CD4-positive, alpha-beta T cell (primary cell): ENCODE results near the gene LMBRD1. TPM values are rescaled to one million over a fixed set of nuclear protein-coding genes. Genes with fewer than 3 reads are reported as not detected.

Experiments used
- ATAC-seq: fragments of 200-7000 bp; cut with Tn5 transposase; one replicate; pipeline ENCODE4 v1.10.0; 2022; ENCODE audit warnings: mild to moderate bottlenecking; ENCODE audit not compliant: poor library complexity
- CTCF ChIA-PET: fragments of 350-600 bp; sonication (Branson Sonifier 250); formaldehyde crosslinking; loops from one replicate; lab custom pipeline; 2021; ENCODE audit warnings: antibody characterized with exemption, inconsistent platforms; lab: Charles Lee
- POLR2A ChIA-PET: fragments of 350-600 bp; sonication (Branson Sonifier 250); formaldehyde crosslinking; loops from one replicate; lab custom pipeline; 2021; ENCODE audit warnings: antibody characterized with exemption, inconsistent platforms; lab: Charles Lee
- DNase-seq, 14 experiments: peaks; one replicate each; pipeline ENCODE4 v3.0.0-alpha.2; 2013 to 2020; ENCODE audit warnings: mixed read lengths in 2 of 14
- H3K27ac ChIP-seq, 2 donors: one replicate each; pipeline versions ENCODE4 v1.5.1 to v1.7.0; 2013; ENCODE audit warnings: low read length in 2 of 2, low read depth in 1 of 2, mild to moderate bottlenecking in 1 of 2
- H3K27me3 ChIP-seq, 2 experiments: 1 replicate in 1 of 2; 2 replicates in 1 of 2; pipeline versions ENCODE4 v1.6.1 to v1.7.0; 2013; ENCODE audit warnings: low read length in 2 of 2, control low read depth in 1 of 2, mild to moderate bottlenecking in 1 of 2, moderate library complexity in 1 of 2; ENCODE audit not compliant: insufficient read depth in 2 of 2, control insufficient read depth in 1 of 2
- H3K36me3 ChIP-seq: one replicate; pipeline ENCODE4 v1.6.1; 2013; ENCODE audit warnings: low read length, control low read depth; ENCODE audit not compliant: insufficient read depth
- H3K4me1 ChIP-seq: one replicate; pipeline ENCODE4 v1.6.1; 2013; ENCODE audit warnings: low read length, control low read depth; ENCODE audit not compliant: insufficient read depth
- H3K4me3 ChIP-seq: one replicate; pipeline ENCODE4 v1.5.1; 2013; ENCODE audit warnings: mild to moderate bottlenecking, low read length, moderate library complexity
- H3K9me3 ChIP-seq, 2 experiments: 1 replicate in 1 of 2; 2 replicates in 1 of 2; pipeline versions ENCODE4 v1.6.1 to v1.7.0; 2013; ENCODE audit warnings: low read length in 2 of 2, mild to moderate bottlenecking in 2 of 2, control low read depth in 1 of 2, moderate library complexity in 1 of 2; ENCODE audit not compliant: control insufficient read depth in 1 of 2, insufficient read depth in 1 of 2
- H3K27ac Mint-ChIP-seq: one replicate; pipeline ENCODE4 v1.8.0; 2020; ENCODE audit warnings: mixed read lengths
- H3K27me3 Mint-ChIP-seq: one replicate; pipeline ENCODE4 v1.8.0; 2021; ENCODE audit warnings: mixed read lengths
- H3K36me3 Mint-ChIP-seq: one replicate; pipeline ENCODE4 v1.8.0; 2021; ENCODE audit warnings: low read depth, mixed read lengths
- H3K4me1 Mint-ChIP-seq: one replicate; pipeline ENCODE4 v1.8.0; 2021; ENCODE audit warnings: low read depth, mixed read lengths
- H3K4me3 Mint-ChIP-seq: one replicate; pipeline ENCODE4 v1.8.0; 2020; ENCODE audit warnings: mild to moderate bottlenecking, mixed read lengths
- H3K9me3 Mint-ChIP-seq: one replicate; pipeline ENCODE4 v1.8.0; 2020; ENCODE audit warnings: mixed read lengths
- CTCF ChIP-seq: fragments of 200-600 bp; IDR thresholded peaks from one replicate; pipeline ENCODE4 v1.8.0; 2022; ENCODE audit warnings: antibody characterized with exemption, mild to moderate bottlenecking
- intact Hi-C, 2 experiments: fragments of 100-400 bp; cut with DNase I in 1 of 2; cut with micrococcal nuclease in 1 of 2; formaldehyde crosslinking; loops; one replicate each; pipeline versions ENCODE4 v1.15.1 to v1.9.0; 2023 to 2025; cut with DNase I, micrococcal nuclease
- total RNA-seq, 174 experiments: library from RNA in 2 of 174; stranded (reverse) in 2 of 174; gene quantifications; one replicate each; pipeline ENCODE4 v1.2.3 and lab custom pipeline; 2021 to 2026

The LMBRD1 gene
- total RNA-seq, 2 experiments from 2014 or later: 40.3 to 42.0 TPM

DNA sequence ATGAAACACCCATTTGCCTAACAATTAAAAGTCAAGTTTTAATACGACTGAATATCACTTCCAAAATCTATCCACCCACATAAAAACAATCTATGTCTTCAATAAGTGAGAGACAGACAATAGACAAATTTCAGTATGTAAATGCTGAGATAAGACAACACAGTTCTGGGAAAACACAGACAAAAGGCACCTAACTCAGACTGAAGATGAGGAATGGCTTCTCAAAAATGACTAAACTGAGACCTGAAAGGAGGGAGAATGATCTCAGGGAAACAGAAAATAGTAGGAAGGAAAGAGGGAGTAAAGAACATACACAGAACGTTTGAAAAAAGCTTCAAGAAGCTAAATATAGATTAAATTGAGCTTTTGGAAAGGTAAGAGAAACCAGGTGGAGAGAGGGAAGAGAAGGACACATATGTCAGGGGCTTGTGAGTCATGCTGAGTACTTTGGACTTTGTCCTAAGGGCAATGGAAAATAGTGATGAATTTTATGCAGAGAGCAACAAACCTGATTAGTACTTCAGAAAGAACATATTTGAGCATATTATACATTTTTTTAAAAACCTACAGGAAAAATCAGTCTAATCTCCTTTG is 16.1 kb downstream of the LMBRD1 start:
- no peak for ATAC-seq
- CTCF ChIA-PET: interaction anchor here (1.0 to 2.1 kb wide), 2 partner anchors 10 to 16 kb away, joined by 3 to 8 read pairs; partner anchors contain the start of gene LMBRD1
- Histone ChIP-seq H3K4me3 (no peak overlapping the region), H3K27ac (no peak overlapping the region), H3K9me3 (no peaks in the 10 kb centered on the region), H3K27me3 (no peaks in the 10 kb centered on the region), H3K36me3 (peaks cover 26% of the 10 kb centered on the region), H3K4me1 (peaks cover 3% of the 10 kb centered on the region)
- no peak overlapping the region for H3K27ac Mint-ChIP-seq
- DNase-seq: no peak
- no peak overlapping the region for H3K4me3 Mint-ChIP-seq
- no peaks in the 10 kb centered on the region for H3K27me3 Mint-ChIP-seq
- intact Hi-C loops: no loop called here
- TF ChIP-seq CTCF: no peak
- POLR2A ChIA-PET: no interaction called here
- peaks cover 81% of the 10 kb centered on the region for H3K36me3 Mint-ChIP-seq
- no peaks in the 10 kb centered on the region for H3K9me3 Mint-ChIP-seq
- peaks cover 72% of the 10 kb centered on the region for H3K4me1 Mint-ChIP-seq

- Mint-ChIP-seq H3K36me3 (peaks cover 94% of the 10 kb centered on the region), H3K4me1 (peaks cover 77% of the 10 kb centered on the region), H3K4me3 (no peak overlapping the region), H3K27ac (no peak overlapping the region), H3K9me3 (no peaks in the 10 kb centered on the region), H3K27me3 (no peaks in the 10 kb centered on the region)
- Histone ChIP-seq H3K27ac (no peak overlapping the region), H3K36me3 (peaks cover 36% of the 10 kb centered on the region), H3K27me3 (no peaks in the 10 kb centered on the region), H3K4me3 (no peak overlapping the region), H3K9me3 (no peaks in the 10 kb centered on the region), H3K4me1 (no peaks in the 10 kb centered on the region)
- ATAC-seq (no peak), DNase-seq (no peak)
- CTCF ChIA-PET: no interaction called here
- intact Hi-C loops: no loop called here
- no peak for TF ChIP-seq CTCF
- POLR2A ChIA-PET: no interaction called here
Measured at GRCh38 chr6:69775941-69776340, 20.9 kb downstream of the LMBRD1 start.

- ATAC-seq: no peak
- Histone ChIP-seq H3K27ac (no peak overlapping the region), H3K36me3 (peaks cover 33% of the 10 kb centered on the region), H3K9me3 (no peaks in the 10 kb centered on the region), H3K4me3 (no peak overlapping the region), H3K4me1 (no peaks in the 10 kb centered on the region), H3K27me3 (no peaks in the 10 kb centered on the region)
- H3K27me3 Mint-ChIP-seq: no peaks in the 10 kb centered on the region
- no peak overlapping the region for H3K27ac Mint-ChIP-seq
- intact Hi-C loops: no loop called here
- peaks cover 94% of the 10 kb centered on the region for H3K36me3 Mint-ChIP-seq
- DNase-seq: no peak
- peaks cover 77% of the 10 kb centered on the region for H3K4me1 Mint-ChIP-seq
- H3K9me3 Mint-ChIP-seq: no peaks in the 10 kb centered on the region
- no peak overlapping the region for H3K4me3 Mint-ChIP-seq
- CTCF ChIA-PET: interaction anchor here (0.6 kb wide), 1 partner anchor 39 kb away, joined by 3 read pairs; no protein-coding TSS in a partner anchor
- POLR2A ChIA-PET: no interaction called here
- TF ChIP-seq CTCF: no peak
Measured at GRCh38 chr6:69775585-69775849, 21.3 kb downstream of the LMBRD1 start.
